MCF 10A (cell line): Measurements from ENCODE around the gene CLSTN2. TPM values are rescaled to one million over a fixed set of nuclear protein-coding genes. Genes with fewer than 3 reads are reported as not detected.

Source experiments
- BruUV-seq: library from RNA; stranded (reverse); fragments of 400-500 nt; replicated peaks from 2 replicates; lab custom pipeline; 2021; lab: Mats Ljungman, UMichigan
- CTCF ChIA-PET: fragments of 300-600 bp; sonication (Branson Sonifier 250); formaldehyde crosslinking; extraction: SDS; loops from one replicate; lab custom pipeline; 2021; ENCODE audit warnings: antibody characterized with exemption, inconsistent platforms; lab: Yijun Ruan, JAX
- POLR2A ChIA-PET: fragments of 300-600, 350-650 bp; sonication (Branson Sonifier 250); formaldehyde crosslinking; extraction: SDS; loops from one replicate; lab custom pipeline; 2020; ENCODE audit warnings: antibody characterized with exemption, inconsistent platforms; lab: Yijun Ruan, JAX
- DNase-seq: peaks from one replicate; pipeline ENCODE4 v3.0.0-alpha.2; 2018; ENCODE audit not compliant: unreplicated experiment
- H3K27ac Mint-ChIP-seq: one replicate; pipeline ENCODE4 v1.8.0; 2022; ENCODE audit warnings: mild to moderate bottlenecking, low read depth, mixed read lengths; ENCODE audit not compliant: unreplicated experiment
- H3K27me3 Mint-ChIP-seq: one replicate; pipeline ENCODE4 v1.8.0; 2022; ENCODE audit warnings: mixed read lengths; ENCODE audit not compliant: insufficient read depth, unreplicated experiment
- H3K36me3 Mint-ChIP-seq: one replicate; pipeline ENCODE4 v1.8.0; 2022; ENCODE audit warnings: mild to moderate bottlenecking, moderate library complexity, mixed read lengths; ENCODE audit not compliant: insufficient read depth, unreplicated experiment
- H3K4me1 Mint-ChIP-seq: one replicate; pipeline ENCODE4 v1.8.0; 2022; ENCODE audit warnings: mixed read lengths; ENCODE audit not compliant: insufficient read depth, unreplicated experiment
- H3K4me3 Mint-ChIP-seq: one replicate; pipeline ENCODE4 v1.8.0; 2022; ENCODE audit warnings: mild to moderate bottlenecking, moderate library complexity, mixed read lengths; ENCODE audit not compliant: unreplicated experiment
- H3K9me3 Mint-ChIP-seq: one replicate; pipeline ENCODE4 v1.8.0; 2022; ENCODE audit warnings: mixed read lengths; ENCODE audit not compliant: unreplicated experiment
- CTCF ChIP-seq: fragments of 200-600 bp; IDR thresholded peaks from one replicate; pipeline ENCODE4 v1.8.0; 2022; ENCODE audit warnings: antibody characterized with exemption, mild to moderate bottlenecking; ENCODE audit not compliant: unreplicated experiment
- intact Hi-C: fragments of 100-400 bp; cut with micrococcal nuclease; formaldehyde crosslinking; loops from 2 replicates; pipeline ENCODE4 v1.14.1; 2022
- total RNA-seq: library from RNA; stranded (reverse); gene quantifications from 2 replicates; pipeline ENCODE4 v1.2.3, GENCODE V29; 2022

CLSTN2 gene
- total RNA-seq, 1 experiment from 2014 or later = not detected

GRCh38 chr3:140019946-140020345 lies 85.0 kb downstream of the CLSTN2 start:
- Mint-ChIP-seq H3K9me3 (no peaks in the 10 kb centered on the region), H3K27me3 (no peaks in the 10 kb centered on the region), H3K4me1 (no peaks in the 10 kb centered on the region), H3K36me3 (no peaks in the 10 kb centered on the region), H3K4me3 (no peak overlapping the region), H3K27ac (no peak overlapping the region)
- POLR2A ChIA-PET = no interaction called here
- CTCF ChIA-PET = no interaction called here
- intact Hi-C loops = no loop called here
- TF ChIP-seq CTCF = no peak
- BruUV-seq = no TSS peak
- DNase-seq = no peak

- Mint-ChIP-seq H3K4me3 (no peak overlapping the region), H3K36me3 (no peaks in the 10 kb centered on the region), H3K4me1 (no peaks in the 10 kb centered on the region), H3K9me3 (no peaks in the 10 kb centered on the region), H3K27me3 (no peaks in the 10 kb centered on the region), H3K27ac (no peak overlapping the region)
- BruUV-seq = no TSS peak
- ChIA-PET CTCF (interaction anchor here (0.6 kb wide), 1 partner anchor 435 kb away, joined by 3 read pairs; no protein-coding TSS in a partner anchor), POLR2A (no interaction called here)
- intact Hi-C loops = no loop called here
- TF ChIP-seq CTCF = no peak
- no peak for DNase-seq
Measured at GRCh38 chr3:140020541-140020940, 85.6 kb downstream of the CLSTN2 start.

GRCh38 chr3:140021269-140021668 lies 86.3 kb downstream of the CLSTN2 start:
- no TSS peak for BruUV-seq
- Mint-ChIP-seq H3K4me3 (no peak overlapping the region), H3K9me3 (no peaks in the 10 kb centered on the region), H3K27ac (no peak overlapping the region), H3K27me3 (no peaks in the 10 kb centered on the region), H3K36me3 (no peaks in the 10 kb centered on the region), H3K4me1 (no peaks in the 10 kb centered on the region)
- ChIA-PET POLR2A (no interaction called here), CTCF (interaction anchor here (0.6 kb wide), 1 partner anchor 76 kb away, joined by 3 read pairs; no protein-coding TSS in a partner anchor)
- no peak for DNase-seq
- intact Hi-C loops = no loop called here
- no peak for TF ChIP-seq CTCF

- DNase-seq = no peak
- TF ChIP-seq CTCF = no peak
- Mint-ChIP-seq H3K9me3 (no peaks in the 10 kb centered on the region), H3K4me1 (no peaks in the 10 kb centered on the region), H3K4me3 (no peak overlapping the region), H3K27ac (no peak overlapping the region), H3K36me3 (no peaks in the 10 kb centered on the region), H3K27me3 (no peaks in the 10 kb centered on the region)
- BruUV-seq = no TSS peak
- CTCF ChIA-PET = interaction anchor here (0.6 to 0.7 kb wide), 2 partner anchors 75 to 309 kb away, joined by 3 read pairs; no protein-coding TSS in a partner anchor
- intact Hi-C loops = no loop called here
- POLR2A ChIA-PET = no interaction called here
Measured at GRCh38 chr3:140022066-140022770, 87.2 kb downstream of the CLSTN2 start.
